Uterus (tissue), 2 donors: ENCODE results near the gene VEPH1.

ENCODE experiments used
- POLR2A ChIP-seq, 2 donors: fragments of 450-650 bp; IDR thresholded peaks; one replicate each; pipeline ENCODE4 v1.6.1; 2016; ENCODE audit warnings: antibody characterized with exemption in 2 of 2, mild to moderate bottlenecking in 1 of 2, moderate library complexity in 1 of 2
- TF ChIP-seq, protein P1 (sequence below), 4 experiments: fragments of 200-600 bp in 2 of 4; fragments of 450-650 bp in 2 of 4; sonication (generic) in 2 of 4; IDR thresholded peaks; one replicate each; pipeline ENCODE4 v1.5.1; 2016 to 2019; ENCODE audit warnings: antibody characterized with exemption in 4 of 4, mild to moderate bottlenecking in 2 of 4, moderate library complexity in 1 of 4

DNA sequence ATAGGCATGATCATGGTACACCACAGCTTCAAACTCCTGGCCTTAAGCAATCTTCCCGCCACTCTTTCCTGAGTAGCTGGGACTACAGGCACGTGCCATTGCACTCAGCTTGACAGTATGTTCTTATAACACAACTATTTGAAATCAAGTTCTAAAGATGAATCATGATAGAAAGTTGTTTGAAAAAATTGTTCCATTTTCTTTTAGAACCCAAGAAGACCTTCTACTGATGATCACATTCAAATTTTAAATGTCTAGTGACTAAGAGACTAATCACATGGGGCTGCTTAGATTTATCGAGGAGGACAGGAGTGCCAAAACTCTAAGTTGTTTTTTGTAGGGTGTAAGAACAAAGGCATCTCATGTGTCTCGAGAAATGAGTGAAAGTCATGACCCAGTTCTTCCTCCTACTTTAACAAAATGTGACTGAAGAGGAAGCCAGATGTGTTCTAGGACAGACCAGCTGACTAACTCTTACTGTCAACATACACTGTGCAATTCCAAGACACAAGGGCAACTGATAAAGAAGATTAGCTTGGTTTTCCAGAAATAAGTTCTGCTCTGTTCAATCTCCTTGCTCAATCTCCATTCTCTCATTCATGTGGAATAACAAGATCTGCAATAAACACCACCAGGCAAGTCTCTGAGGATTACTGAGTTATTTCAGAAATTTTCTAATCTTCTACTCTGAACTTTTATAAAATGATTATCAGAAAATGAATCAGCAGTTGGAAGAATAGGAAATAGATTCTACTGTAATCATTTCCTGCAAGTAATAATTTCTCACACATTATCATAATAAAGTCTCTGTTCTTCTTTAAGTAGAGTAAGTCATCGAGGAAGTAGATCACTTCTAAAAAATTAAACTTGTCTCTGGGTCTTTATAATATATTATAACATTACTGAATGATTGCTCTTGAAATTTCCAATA is 220.7 kb downstream of the VEPH1 start:
- no peak for TF ChIP-seq POLR2A (IDR thresholded peaks at IDR 0.05)
- TF ChIP-seq, protein P1, sequence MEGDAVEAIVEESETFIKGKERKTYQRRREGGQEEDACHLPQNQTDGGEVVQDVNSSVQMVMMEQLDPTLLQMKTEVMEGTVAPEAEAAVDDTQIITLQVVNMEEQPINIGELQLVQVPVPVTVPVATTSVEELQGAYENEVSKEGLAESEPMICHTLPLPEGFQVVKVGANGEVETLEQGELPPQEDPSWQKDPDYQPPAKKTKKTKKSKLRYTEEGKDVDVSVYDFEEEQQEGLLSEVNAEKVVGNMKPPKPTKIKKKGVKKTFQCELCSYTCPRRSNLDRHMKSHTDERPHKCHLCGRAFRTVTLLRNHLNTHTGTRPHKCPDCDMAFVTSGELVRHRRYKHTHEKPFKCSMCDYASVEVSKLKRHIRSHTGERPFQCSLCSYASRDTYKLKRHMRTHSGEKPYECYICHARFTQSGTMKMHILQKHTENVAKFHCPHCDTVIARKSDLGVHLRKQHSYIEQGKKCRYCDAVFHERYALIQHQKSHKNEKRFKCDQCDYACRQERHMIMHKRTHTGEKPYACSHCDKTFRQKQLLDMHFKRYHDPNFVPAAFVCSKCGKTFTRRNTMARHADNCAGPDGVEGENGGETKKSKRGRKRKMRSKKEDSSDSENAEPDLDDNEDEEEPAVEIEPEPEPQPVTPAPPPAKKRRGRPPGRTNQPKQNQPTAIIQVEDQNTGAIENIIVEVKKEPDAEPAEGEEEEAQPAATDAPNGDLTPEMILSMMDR (IDR thresholded peaks at IDR 0.05): no peak
